GM21381 (cell line): Measurements from ENCODE around the gene PIEZO1.
"Not testable (repeated sequence)": the region's sequence is repeated elsewhere in the genome, so short reads cannot be mapped to it uniquely, and the experiment has no call there.

ENCODE experiments used
- ATAC-seq: cut with Tn5 transposase; IDR thresholded peaks from one replicate; pipeline ENCODE4 v1.9.1; 2021; ENCODE audit warnings: mild to moderate bottlenecking, moderate library complexity; ENCODE audit not compliant: unreplicated experiment

Gene PIEZO1, protein sequence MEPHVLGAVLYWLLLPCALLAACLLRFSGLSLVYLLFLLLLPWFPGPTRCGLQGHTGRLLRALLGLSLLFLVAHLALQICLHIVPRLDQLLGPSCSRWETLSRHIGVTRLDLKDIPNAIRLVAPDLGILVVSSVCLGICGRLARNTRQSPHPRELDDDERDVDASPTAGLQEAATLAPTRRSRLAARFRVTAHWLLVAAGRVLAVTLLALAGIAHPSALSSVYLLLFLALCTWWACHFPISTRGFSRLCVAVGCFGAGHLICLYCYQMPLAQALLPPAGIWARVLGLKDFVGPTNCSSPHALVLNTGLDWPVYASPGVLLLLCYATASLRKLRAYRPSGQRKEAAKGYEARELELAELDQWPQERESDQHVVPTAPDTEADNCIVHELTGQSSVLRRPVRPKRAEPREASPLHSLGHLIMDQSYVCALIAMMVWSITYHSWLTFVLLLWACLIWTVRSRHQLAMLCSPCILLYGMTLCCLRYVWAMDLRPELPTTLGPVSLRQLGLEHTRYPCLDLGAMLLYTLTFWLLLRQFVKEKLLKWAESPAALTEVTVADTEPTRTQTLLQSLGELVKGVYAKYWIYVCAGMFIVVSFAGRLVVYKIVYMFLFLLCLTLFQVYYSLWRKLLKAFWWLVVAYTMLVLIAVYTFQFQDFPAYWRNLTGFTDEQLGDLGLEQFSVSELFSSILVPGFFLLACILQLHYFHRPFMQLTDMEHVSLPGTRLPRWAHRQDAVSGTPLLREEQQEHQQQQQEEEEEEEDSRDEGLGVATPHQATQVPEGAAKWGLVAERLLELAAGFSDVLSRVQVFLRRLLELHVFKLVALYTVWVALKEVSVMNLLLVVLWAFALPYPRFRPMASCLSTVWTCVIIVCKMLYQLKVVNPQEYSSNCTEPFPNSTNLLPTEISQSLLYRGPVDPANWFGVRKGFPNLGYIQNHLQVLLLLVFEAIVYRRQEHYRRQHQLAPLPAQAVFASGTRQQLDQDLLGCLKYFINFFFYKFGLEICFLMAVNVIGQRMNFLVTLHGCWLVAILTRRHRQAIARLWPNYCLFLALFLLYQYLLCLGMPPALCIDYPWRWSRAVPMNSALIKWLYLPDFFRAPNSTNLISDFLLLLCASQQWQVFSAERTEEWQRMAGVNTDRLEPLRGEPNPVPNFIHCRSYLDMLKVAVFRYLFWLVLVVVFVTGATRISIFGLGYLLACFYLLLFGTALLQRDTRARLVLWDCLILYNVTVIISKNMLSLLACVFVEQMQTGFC (N-terminal part only)

DNA sequence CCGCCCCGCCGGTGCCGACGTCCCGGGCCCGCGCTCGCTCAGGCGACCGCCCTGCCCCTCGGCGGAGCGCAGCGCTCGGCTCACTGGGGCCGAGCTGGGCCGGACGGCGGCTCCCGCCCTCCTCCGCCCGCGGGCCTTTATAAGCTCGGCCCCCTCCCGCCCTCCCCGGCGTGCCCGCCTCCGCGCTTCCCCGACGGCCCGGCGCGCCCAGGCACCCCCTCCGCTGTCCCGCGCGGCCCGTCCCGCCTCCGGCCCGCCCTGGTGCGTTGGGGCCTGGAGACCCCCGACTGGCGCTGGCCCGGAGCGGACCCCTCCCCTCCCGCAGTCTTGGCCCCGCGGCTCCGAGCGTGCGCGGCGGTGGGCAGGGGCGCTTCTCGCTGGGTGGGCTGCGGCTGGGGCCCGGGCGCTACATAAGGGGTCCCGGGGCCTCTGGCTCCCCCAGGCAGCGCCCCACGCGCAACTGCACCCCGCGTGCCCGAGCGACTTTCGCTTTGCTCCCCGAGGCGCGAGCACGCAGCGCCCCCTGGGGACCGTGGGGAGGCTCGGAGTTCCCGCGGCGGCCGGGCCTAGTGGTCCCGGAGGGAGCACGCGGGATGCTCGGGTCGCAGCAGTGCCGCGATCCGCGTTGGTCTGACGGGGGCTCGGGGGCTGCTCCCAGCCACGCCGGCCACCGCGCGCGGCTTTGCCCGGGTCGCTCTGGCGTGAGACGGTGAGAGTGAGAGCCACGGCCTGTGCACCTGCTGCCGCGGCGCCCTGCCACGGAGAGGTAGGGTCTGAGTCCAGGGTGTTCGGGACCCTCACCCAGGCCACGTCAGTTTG lies at the start of gene PIEZO1:
PIEZO1 (minus strand) TSS at position 115 of the 819 bp plus-strand sequence. CDS start 256 bp downstream, outside the sequence.
- peak; percentile 30 for ATAC-seq

DNA sequence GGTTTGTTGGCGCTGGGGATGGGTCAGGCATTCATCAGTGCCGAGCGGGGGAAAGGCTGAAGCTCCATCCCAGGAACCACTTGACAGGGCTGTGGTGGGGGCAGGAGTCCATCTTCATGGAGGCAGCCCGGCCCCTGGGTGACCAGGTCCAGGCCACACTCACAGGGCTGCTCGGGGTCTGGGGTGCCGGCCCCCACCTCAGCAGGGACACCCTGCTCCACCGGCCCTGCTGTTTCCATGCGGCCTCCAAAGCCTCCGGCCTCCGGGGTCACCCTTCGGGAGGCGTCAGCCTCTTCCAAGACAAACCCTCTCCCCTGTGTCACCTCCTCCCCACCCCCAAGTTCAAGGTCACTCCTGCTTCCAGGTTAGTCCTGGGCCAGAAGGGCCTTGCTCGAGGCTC lies 49.6 kb upstream of the PIEZO1 start:
- no peak for ATAC-seq

DNA sequence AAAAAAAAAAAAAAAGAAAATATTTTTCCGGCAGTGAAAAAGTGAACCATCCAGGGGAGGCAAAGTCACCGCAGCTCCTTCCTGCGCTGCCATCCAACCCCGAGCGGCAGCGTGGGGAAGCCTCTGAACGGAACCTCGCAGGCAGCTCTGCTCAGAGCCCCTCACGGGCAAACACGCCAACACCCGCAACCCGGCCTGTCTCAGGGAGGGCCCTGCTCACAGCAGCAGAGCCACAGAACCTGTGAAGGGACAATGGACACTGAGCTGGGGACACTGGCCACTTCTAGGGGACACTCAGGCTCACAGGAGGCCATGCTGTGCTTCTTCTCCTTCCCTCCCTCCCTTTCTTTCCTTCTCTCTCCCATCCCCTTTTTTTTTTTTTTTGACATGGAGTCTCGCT lies 48.1 kb upstream of the PIEZO1 start:
- ATAC-seq = no peak

DNA sequence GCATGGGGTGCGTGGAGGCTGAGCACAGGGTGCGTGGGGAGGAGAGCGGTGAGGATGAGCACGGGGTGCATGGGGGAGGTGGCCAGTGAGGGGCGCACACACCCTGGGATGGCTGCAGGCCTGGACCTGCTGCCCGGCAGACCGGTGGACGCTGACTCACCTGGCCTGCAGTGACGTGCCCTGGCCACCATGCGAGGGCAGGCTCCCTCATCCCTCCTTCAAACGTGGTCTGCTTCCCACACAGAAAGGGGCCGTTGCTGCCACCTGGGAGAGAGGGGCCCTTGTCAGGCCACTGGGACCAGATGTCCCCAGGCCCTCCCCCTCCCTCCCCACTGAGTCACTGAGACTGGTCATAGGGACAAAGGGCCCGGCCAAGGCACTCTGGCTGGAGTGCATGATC lies 46.8 kb upstream of the PIEZO1 start:
- no peak for ATAC-seq

DNA sequence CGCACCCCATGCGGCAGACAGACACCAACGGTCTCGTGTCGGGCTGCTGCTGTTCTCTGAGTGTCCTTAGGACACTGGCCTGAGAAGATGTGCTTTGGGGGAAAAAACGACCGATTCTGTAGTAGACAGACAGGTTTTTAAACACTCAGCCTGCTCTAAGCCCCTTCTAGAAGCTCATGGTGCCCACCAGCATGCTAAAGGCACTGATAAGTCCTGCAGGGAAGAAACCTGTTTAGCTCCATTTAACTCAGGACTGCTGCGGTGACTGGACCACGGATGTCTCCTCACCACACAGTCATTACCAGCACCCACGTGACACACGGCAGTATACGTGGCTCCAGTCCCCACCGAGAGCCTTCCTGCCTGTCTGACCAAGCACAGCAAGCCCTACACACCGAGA lies 45.8 kb upstream of the PIEZO1 start:
- no peak for ATAC-seq

DNA sequence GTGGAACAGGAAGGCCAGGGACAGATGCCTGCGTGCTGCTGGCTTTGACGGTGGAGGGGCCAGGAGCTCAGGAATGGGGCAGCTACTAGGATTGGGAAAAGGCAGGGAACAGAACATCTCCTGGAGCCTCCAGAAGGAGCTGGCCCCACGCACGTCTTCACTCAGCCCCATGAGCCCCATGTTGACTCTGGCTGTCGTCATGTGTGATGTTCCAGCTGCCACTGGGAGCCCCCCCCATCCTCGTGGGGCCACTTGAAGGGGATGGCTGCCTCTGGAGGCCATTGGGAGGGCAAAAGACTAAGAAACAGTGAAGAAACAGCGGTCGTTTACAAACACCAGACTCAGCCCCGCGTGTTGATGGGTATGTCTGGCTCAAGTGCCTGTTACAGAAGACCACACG lies 45.2 kb upstream of the PIEZO1 start:
- no peak for ATAC-seq

DNA sequence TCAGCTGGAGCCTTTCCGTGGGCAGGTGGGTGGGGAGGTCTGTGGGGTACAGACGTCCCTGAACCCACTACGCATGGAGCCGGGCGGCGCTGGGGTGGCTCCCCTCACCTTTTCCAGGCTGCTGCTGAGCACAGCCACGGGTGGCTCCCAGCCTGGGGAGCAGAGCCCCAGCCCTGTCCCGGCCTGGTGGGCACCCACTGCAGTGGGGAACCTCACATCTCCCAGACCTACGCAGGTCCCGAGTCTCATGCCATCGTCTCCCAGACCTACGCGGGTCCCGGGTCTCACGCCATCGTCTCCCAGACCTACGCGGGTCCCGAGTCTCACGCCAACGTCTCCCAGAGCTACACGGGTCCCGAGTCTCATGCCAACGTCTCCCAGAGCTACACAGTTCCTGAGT lies 43.7 kb upstream of the PIEZO1 start:
- no peak for ATAC-seq

DNA sequence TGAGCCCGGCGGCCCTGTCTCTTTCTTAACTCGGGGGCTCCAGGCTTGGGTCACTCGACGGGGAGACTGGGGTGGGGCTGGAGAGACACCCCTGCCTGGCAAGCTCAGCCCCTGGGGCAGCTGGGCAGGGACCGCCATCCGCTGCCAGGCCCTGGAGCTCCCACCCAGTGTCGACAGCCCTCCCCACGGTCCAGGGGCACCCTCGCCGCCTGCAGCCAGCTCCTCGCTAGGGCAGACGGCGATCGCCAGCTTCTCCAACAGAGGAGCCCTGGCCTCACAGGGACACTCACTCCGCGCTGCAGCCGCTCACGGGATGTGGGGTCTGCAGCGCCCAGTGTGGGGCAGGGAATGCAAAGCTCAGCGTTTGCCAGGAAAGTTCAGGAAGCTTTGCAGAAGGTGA lies 42.7 kb upstream of the PIEZO1 start:
- no peak for ATAC-seq

DNA sequence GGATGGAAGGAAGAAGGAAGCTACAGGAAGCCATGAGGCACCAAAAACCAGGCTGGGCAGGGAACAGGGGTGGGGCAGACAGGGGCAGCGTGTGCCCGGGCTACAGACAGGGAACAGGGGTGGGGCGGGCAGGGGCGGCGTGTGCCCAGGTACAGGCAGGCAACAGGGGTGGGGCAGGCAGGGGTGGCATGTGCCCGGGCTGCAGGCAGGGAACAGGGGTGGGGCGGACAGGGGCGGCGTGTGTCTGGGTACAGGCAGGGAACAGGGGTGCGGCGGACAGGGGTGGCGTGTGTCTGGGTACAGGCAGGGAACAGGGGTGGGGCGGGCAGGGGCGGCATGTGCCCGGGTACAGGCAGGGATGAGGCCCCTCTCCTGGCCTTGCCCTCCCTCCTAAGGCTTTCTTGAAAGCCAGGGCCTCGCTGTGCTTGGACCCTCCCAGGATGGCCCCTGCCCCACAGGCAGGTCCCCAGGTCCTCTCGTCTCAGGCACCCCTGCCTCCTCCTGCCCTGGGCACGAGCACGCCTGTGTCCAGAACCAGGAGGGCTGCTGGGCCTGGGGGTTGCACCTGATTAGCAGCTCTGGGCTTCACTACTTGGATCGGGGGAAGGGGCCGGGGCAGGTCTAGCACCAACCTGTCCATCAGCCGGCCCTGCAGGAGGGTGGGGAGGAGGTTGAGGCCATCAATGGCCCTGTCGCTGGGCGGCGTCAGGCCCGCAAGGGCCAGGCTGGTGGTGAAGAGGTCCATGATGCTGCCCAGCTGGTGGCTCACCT lies 41.2 kb upstream of the PIEZO1 start:
- ATAC-seq = no peak

DNA sequence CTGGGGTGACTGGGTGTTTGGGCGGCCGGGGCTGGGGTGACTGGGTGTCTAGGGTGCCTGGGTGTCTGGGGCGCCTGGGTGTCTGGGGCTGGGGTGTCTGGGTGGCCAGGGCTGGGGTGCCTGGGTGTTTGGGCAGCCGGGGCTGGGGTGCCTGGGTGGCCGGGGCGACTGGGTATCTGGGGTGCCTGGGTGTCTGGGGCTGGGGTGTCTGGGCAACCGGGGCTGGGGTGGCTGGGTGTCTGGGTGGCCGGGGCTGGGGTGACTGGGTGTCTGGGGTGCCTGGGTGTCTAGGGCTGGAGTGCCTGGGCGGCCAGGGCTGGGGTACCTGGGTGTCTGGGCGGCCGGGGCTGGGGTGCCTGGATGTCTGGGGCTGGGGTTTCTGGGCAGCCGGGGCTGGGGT lies 40.1 kb upstream of the PIEZO1 start:
- ATAC-seq = no peak

DNA sequence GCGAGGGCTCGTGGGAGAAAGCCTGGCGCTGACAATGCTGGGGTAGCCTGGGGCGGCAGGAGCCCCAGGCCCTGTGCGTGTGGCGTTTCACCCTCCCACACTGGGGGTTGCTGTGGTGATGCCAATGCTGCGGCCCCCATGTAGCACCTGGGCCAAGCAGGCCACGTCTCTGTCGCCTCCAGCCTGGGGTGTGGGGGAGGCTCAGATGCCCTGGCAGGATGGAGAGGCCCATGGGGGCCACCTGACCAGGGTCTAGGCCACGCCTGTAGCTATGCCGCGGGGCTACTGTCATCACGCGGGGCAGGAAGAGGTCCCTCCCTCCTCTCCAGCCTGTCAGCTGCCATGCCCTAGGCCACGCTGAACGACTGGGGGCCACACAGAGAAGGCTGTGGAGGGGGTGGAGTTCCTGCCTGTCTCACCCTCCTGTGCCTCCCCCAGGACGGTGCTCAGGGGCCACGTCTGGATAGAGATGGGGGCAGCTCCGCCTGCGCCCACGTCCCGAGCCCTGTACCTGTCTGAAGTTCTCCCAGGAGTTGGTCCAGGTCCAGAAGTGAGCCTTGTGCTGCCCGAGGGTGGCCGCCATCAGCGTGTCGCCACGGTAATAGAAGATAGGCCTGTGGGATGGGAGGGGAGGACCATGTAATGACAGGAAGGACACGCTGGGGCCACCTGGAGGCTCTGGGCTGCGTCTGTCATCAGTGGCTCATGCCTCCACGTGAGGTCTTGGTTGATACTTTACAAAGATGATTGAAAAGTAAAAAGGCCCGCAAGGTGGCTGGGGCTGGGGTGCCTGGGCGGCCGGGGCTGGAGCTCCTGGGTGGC lies 39.4 kb upstream of the PIEZO1 start:
- ATAC-seq = no peak

DNA sequence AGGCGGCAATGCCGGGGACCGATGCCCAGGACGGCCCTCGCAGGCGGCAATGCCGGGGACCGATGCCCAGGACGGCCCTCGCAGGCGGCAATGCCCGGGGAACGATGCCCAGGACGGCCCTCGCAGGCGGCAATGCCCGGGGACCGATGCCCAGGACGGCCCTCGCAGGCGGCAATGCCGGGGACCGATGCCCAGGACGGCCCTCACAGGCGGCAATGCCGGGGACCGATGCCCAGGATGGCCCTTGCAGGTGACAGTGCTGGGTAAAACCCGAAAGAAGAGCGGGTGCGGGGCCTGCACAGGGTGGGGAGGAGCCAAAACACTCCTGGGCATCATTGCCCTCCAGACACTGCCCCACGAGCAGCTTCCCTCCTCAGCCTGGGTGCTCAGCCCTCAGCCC lies 38.6 kb upstream of the PIEZO1 start:
- not testable (repeated sequence) for ATAC-seq

DNA sequence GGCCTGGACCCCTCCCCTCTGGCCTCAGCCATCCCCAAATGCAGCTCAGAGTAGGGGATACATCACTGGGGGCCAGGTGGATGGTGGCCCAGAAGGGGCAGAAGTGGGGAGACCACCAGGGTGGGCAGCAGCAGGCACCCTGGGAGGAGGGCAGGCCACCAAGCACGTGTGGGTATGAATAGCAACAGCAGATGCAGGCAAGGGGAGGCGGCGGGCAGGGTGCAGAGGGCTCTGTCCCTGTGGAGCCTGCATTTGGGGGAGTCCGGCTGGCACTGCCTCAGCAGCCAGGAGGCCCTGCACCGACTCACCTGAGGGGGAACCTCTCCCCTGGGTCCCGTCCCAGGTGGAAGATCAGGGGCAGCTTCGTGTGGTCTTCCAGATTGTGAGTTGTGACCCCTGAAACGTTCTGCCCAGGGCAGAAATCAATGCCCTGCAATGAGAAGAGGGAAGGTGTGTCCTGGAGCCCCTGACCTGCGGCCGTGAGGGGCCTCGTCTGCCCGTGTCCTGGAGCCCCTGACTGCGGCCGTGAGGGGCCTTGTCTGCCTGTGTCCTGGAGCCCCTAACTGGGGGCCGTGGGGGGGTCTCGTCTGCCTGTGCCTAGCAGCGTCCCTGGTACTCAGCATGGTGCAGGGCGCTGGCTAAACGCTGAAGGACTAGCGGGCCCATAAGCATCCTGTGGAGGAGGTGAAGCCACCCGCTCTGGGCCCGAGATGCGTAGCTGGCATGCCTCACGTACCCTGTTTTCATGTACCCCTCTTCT lies 37.4 kb upstream of the PIEZO1 start:
- ATAC-seq = no peak

DNA sequence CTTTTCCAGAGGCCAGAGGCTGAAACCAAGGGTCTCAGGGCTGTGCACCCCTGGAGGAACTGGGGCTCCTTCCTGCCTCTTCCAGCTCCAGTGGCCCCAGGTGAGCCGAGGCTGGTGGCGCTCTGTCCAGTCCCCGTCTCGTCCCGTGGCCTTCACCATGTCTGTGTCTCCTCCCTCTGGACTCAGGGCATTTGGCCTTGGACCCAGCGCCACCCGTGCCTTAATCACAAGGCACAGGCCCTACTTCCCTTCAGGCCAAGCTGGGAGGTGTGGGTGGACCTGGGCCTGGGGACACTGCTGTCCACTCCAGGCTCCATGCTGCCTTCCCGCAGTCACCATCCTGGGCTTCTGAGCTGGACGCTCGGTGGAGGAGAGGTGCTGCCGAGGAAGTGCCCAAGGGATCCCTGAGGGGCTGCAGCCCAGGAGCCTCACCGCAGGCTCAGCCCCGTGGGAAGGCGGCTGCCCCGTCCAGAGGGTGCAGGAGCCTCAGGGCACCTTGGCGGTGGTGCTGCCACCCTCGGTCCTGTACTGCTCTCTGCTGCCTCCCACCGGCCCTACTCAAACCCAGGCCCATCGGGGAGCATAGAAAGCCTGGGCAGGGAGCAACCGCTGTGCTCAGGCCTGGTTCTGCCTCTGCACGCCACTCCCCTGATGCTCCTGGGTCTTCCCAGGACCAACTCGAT lies 36.3 kb upstream of the PIEZO1 start:
- no peak for ATAC-seq

DNA sequence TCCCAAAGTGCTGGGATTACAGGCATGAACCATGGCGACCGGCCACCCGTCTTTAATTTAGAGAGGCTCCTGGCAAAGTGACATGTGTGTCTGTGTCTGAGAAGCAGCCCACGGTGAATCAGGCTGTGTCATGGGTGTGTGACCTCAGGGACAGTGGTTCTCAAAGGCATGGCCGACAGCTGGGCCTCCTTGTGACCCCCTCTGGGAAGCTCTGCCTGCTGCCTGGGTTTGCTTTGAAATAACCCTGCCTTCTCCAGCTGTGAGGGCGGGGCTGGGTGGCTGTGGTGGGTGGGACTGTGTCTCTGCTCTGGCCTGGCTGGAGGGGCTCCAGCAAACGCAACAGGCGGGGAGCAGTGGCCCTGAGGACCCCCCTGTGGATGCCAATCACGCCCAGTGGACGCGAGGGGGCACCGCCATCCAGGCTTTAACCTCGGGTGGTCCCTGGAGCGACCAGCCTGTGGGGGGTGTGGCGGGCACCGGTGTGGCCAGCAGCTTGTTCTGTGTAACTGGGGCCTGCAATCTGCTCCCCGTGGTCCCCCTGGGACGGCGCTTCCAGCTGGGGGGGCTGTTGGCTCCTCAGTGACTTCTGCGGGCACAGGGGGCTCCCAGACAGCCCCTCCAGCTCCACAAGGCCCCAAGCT lies 35.5 kb upstream of the PIEZO1 start:
- ATAC-seq = no peak

DNA sequence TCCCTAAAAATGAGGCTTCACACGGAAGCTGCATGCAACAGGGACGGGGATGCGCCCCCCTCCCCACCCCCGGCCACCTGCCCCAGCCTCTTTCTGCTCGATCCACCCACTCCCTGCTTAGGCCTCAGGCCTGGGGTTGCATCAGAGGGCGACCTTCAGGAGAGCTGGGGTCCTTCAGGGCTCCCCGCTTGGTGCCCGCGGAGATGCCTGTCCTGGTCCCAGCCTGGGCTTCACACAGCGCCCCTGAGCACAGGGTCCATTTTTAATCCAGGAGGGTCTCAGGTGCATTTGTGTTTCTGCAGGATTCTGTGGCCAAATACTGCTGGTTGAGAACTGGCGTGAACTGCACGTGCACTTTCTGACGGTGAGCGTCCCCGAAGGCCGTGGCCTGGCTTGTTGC lies 34.1 kb upstream of the PIEZO1 start:
- ATAC-seq = no peak

DNA sequence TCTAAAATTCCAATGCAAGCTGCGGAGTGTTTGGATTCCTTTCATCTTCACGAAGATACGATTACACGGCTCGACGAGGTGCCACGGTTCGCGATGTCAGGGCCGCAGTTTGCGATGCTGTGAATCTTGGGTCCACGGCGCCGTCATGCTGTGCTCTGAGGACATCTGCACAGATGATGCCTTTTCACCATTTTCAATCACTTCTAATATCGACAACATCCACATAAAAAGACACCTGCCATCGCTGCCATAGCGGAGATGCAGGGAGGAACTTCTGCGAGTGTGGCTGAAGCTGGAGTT lies 33.5 kb upstream of the PIEZO1 start:
- no peak for ATAC-seq
